GM12892 (cell line): ENCODE results near the gene TRIM33.

Experiments used
- POLR2A ChIP-seq: IDR thresholded peaks from 2 replicates; pipeline ENCODE4 v1.6.1; 2011; ENCODE audit warnings: low read depth, low read length, control low read depth
- POLR2AphosphoS5 ChIP-seq: IDR thresholded peaks from 2 replicates; pipeline ENCODE4 v1.6.1; 2011; ENCODE audit warnings: low read depth, low read length, control low read depth
- TAF1 ChIP-seq: IDR thresholded peaks from 2 replicates; pipeline ENCODE4 v1.6.1; 2011; ENCODE audit warnings: low read depth, mild to moderate bottlenecking, control low read depth, low read length, borderline replicate concordance

DNA sequence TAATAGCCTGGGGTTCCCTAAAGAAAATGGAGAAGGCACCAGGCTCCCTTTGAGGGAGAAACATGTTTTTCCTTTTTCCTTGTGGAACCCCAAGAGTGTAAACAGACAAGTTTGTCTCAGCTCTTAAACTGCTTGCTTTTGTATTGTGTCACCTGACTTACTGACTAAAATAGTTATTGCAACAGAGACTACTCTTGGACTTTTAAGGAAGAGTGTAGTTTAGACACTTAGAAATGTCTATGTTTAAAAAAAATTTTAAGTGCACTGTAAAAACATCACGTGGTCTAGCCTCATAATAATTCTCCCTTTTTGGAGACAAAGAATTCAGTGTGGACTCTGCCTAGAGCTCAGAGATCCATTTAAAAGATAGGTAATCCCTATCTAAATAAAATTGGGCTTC is 141.1 kb downstream of the TRIM33 start:
- no peak for TF ChIP-seq POLR2A
- TF ChIP-seq POLR2AphosphoS5, result no peak
- TF ChIP-seq TAF1, result no peak
